Activated CD4-positive, alpha-beta T cell treated with anti-CD3 and anti-CD28 coated beads, Interleukin-2, Interleukin-6, amounts not matched to agents 100 ng/mL and 50 ng/mL, durations not matched to agents 16 hours and 8 hours (primary cell): ENCODE measurements around the gene CENPF.
"Not testable (repeated sequence)": the region's sequence is repeated elsewhere in the genome, so short reads cannot be mapped to it uniquely, and the experiment has no call there.

Experiments used
- DNase-seq: peaks from one replicate; pipeline ENCODE4 v3.0.0-alpha.2; 2020

Gene CENPF

DNA sequence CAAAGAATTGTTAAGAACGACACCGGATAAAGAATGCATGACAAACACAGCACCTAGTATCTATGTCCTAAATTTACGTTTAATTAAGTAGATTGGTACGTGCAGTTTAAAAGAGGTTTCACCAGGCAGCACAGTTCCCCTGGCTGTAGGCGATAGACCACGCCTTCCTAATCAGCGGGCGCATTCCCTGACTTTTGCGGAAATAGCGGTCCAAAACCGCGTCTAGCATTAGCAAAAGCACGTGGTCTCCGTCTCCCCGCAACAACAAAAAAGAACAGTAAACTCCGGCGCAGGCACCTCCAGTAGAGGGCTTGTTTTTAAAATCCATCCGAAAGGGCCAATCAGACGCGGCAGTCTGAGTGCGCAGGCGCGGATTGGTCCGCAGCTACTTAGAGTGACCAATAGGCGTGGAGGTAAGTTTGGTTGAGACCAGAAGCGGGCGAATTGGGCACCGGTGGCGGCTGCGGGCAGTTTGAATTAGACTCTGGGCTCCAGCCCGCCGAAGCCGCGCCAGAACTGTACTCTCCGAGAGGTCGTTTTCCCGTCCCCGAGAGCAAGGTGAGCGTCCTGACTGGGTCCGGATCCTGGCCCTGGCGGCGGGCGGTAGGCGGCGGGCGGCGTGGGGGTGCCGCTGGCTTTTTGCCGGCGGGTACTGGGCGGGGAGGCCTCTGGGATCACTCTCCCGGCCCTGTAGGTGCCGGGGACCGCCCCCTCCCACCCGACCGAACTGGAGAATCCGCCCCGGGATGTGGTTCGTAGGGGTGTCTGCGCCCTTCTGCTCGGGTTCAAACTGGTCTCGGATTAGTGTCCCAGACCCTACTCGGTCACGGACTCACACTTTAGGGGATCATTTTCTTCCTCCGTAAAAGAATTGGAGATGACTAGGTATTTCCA lies at the start of gene CENPF:
CENPF (plus strand) TSS at position 432 of the 894 bp plus-strand sequence. CDS start 10,560 bp downstream, outside the sequence.
- peak; percentile 97 for DNase-seq

DNA sequence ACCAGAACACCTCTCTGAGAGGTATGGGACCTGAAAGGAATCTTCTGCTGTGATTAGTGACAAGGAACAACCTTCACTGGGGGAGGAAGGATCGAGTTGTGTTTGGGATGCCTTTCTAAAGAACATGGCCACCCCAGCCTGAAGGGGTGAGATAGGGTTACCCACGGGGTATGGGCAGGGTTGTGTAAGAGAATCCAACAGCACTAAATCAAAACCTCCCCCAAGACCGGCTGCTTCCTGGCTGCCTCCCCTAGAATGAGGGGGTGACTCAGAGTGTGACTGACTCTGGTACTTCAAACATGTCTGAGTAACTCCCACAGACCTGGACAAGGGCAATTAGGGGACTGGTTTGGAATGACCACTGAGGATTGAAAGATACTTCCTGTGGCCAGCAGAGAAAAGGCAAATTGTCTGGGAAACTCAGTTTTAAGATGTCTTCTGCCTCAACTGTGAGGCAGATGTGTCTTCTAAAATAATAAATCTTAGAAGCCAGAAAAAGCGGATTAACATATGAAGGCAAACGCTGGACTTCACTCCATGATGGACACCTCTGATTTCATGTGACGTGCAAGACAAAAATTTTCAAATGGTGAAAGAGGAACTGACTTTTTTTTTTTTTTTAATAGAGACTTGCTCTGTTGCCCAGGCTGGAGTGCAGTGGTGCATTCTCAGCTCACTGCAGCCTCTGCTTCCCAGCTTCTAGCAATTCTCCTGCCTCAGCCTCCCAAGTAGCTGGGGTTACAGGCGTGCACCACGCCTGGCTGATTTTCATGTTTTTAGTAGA lies 44.9 kb upstream of the CENPF start:
- DNase-seq, result peak; percentile 21

GRCh38 chr1:214563881-214564280 lies 39.1 kb upstream of the CENPF start:
- no peak for DNase-seq

DNA sequence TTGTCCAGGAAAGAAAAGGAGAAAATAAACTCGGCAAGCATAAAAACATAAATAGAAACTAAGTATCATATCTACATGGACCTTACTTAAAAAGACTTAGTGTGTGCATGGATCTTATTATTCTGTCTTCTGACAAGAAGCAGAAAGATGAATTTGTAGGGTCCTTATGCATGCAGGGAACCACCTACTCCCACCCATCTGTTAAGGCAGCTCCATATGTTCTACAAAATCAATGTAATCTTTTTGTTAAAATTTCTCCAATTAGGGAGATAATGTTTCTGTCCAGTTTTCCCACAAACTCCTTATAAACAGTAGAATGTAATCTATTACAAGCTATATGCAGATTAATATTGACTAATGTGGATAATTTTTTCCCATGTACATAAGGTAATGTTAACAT lies 37.7 kb upstream of the CENPF start:
- no peak for DNase-seq

GRCh38 chr1:214566158-214567104 lies 36.6 kb upstream of the CENPF start:
- DNase-seq, result peak; percentile 20

- DNase-seq, result no peak
These were observed 35.5 kb upstream of the CENPF start for GRCh38 chr1:214567481-214567980.

DNA sequence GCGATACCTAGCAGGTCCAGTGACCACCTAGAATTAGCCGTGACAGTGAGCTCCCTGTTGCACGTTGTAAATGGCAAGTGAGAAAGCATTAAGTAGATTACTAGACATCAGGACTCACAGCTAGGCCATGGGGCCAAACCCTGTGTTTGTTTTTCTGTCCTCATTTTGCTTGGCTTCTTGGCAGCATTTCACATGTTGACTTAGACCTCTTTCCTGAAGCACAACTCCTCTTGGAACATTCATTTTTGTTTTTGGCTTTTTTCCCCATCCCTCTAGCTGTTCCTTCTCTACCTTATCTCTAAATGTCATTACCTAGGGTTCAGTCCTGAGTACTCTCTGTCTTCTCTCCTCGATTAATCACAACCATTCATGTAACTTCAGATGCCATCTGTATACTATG lies 34.7 kb upstream of the CENPF start:
- no peak for DNase-seq

DNA sequence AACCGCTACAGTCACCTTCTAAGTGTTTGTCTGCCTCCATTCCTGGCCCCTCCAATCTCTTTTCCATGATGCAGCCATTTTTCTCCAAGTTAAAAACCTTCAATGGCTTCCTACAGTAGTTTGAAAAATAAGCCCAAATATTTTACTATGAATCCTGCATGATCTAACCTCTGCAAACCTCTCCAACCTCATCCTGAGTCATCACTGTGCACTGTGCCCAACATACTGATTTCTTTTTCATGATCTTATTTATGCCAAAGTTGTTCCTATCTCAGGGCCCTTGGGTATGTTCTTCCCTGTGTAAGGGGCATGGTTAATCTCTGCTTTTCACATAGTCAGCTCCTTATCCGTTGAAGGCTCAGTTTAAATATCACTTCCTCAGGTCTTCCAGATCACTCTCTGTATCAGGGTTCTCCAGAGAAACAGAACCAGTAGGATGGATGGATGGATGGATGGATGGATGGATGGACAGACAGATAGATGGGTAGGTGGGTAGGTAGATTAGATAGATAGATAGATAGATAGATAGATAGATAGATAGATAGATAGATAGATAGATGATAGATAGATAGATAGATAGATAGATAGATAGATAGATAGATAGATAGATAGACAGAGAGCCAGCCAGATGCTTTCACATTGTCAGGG lies 33.5 kb upstream of the CENPF start:
- no peak for DNase-seq

DNA sequence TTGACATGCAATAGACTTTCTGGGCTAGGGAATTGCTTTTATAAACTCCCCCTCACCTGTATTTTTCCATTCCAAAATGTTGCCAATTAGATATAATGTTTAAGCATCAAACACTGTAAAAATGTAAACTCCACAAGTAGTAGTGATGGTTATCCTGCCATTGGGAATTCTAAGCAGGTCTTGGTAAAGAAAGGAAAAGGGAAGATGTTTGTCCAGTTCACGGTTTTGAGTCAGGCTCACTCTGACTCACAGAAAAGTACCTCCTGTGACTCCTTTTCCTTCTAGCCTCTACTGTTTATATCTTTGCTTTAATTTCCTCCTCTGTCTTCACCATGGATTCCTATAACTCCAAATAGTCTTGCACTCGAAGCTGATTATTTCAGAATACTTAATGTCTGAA lies 32.6 kb upstream of the CENPF start:
- DNase-seq, result no peak

DNA sequence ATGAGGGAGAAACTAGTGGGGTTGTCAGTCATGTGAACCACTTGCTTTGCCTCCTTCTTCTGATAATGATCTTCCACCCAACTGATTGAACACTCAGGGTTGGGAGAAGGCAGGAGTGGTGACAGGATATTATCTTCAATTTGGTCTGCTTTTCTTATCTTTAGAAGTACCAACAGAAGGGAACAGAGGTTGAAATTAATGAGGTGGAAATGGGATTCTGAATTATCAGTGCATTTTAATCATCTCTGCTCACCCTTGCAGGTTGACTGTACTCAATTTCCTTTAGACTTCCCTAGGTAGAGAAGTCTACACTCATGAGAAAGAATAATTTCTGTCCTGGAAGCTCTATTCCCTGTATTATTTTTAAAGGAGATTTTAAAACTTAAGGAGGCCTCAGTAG lies 31.7 kb upstream of the CENPF start:
- no peak for DNase-seq

DNA sequence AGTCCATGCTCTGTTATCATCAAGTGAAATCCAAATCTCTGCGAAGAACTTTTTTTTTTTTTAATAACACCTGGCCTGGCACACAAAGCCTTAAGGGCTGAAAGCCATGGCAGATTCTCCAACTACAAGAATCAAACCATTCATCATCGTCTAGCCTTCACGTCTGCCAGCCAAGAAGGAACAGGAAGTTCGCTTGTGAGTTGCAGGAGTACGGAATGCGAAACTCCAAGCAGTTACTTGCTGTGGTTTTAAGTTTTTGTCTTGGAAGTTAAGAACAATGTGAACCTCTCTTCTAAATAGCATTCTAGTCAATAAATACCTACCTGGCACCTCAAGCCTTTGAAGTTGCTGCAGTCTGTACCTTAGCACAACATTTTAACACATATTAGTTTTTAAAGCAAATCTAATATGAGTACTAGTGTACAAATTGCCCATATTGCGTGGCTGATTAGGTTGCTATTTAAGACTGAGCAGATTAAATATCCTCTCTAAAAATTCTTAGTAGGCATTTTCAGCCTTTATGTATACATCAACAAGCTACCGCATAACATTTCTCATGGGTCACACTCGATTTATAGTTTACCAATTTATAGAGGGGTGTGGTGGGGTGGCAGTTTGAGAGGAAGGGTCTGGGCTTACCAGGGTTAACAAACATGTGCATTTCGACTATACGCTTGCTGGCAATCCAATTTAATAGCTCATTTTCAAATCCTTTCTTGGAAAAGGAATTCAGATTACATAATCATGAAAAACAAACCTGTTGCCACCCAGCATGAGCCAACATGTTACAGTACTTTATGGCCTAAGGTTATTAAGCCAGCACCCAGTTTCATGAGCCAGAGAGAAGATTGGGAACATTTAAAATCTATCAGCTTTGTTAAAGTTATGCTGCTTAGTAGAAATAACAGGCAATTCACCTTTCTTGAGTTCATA lies 29.3 kb upstream of the CENPF start:
- DNase-seq, result no peak

GRCh38 chr1:214574598-214575411 lies 28.2 kb upstream of the CENPF start:
- DNase-seq, result no peak

DNA sequence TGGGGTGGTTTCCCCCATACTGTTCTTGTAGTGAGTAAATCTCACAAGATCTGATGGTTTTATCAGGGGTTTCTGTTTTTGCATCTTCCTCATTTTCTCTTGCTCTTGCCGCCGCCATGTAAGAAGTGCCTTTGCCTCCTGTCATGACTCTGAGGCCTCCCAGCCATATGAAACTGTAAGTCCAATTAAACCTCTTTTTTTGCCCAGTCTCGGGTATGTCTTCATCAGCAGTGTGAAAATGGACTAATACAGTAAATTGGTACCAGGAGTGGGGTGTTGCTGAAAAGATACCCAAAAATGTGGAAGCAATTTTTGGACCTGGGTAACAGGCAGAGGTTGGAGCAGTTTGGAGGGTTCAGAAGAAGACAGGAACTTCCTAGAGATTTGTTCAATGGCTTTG lies 26.9 kb upstream of the CENPF start:
- DNase-seq, result not testable (repeated sequence)

GRCh38 chr1:214579183-214579582 lies 23.8 kb upstream of the CENPF start:
- DNase-seq, result no peak

DNA sequence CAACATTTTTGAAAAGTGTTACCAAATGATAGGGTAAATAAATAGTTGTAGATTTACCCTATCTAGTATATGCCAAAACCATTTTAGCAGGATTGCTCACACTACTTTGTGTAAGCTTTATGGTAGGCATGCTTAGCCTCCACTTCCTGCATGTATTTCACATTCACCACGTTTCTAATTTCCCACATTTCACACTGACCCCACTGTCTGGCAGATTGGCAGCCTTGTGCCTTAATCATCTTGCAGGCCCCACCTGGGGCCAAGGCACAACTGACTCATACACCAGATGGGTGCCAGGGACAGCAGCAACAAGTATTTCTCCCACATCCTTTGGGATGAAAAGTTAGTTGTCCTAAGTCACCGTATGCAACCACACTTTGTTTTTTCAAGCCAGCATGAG lies 21.2 kb upstream of the CENPF start:
- no peak for DNase-seq

GRCh38 chr1:214582289-214582891 lies 20.6 kb upstream of the CENPF start:
- no peak for DNase-seq

DNA sequence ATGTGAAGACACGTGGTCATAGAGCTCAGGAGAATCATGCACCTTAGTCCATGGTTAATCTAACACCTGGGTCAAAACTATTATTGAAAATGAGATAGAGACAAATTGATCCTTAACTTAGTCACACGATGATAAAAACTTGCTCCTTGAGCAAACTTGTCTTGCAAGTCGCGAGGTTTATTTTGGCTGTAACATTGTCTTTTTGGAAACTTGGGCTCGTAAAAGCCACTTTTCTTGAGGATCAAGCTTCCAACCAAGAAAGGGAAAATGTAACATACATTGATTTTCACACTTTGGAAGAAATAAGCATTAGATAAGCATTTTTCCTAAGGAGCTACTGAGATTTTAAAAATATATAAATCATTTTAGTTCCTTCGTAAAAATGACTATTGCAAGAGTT lies 19.9 kb upstream of the CENPF start:
- no peak for DNase-seq

- no peak for DNase-seq
These were observed 19.0 kb upstream of the CENPF start for GRCh38 chr1:214583824-214584554.
